Stimulated activated CD4-positive, alpha-beta T cell treated with anti-CD3 and anti-CD28 coated beads, Interleukin-2, amount 100 ng/mL, for 4 hours (primary cell): Measurements from ENCODE around the gene SLC7A6.

Experiments
- DNase-seq: peaks from one replicate; pipeline ENCODE4 v3.0.0-alpha.2; 2020; ENCODE audit warnings: low read depth

SLC7A6 gene

DNA sequence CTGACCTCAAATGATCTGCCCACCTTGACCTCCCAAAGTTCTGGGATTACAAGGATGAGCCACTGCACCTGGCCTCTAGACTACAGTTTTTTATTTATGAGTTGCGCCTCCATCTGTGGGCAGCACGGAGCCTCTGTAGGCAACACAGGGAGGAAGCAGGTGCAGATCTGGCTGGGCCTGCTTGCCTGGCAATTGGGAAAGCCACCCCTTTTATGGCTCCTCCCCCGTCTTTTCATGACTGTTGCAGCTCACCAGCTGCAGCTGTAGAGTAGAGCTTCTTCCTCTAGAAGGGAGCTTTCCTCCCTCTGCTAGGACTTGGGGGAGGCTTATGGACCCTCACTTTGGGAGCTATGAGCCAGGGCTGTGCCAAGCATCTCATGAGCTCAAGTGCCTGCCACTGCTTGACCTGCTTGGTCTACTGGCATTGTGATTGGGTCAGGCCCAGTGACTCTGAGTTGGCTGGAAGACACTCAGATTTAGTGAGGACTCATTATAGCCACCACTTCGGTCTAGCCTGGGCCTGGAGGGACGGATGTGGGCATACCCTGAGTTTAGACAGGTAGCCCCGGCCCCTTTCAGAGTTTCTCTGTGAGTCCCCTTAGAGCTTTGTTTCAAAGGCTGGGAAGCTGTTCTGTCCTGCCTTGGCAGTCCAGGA is 6.9 kb upstream of the SLC7A6 start:
- no peak for DNase-seq

GRCh38 chr16:68257906-68258800 is 6.2 kb upstream of the SLC7A6 start:
- DNase-seq: no peak

DNA sequence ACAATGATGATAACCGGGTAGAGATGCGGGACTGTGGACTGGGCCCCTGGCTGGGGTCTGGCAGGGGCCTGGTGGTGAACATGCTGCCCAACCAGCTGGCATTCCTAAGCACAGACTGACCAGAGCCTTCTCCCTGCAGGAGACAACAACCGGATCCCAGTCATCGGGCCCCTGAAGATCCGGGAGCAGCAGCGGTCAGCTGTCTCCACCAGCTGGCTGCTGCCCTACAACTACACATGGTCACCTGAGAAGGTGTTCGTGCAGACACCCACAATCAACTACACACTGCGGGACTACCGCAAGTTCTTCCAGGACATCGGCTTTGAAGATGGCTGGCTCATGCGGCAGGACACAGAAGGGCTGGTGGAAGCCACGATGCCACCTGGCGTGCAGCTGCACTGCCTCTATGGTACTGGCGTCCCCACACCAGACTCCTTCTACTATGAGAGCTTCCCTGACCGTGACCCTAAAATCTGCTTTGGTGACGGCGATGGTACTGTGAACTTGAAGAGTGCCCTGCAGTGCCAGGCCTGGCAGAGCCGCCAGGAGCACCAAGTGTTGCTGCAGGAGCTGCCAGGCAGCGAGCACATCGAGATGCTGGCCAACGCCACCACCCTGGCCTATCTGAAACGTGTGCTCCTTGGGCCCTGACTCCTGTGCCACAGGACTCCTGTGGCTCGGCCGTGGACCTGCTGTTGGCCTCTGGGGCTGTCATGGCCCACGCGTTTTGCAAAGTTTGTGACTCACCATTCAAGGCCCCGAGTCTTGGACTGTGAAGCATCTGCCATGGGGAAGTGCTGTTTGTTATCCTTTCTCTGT is 5.1 kb upstream of the SLC7A6 start:
- DNase-seq: no peak

- no peak for DNase-seq
Measured at GRCh38 chr16:68263559-68264127, 683 bp upstream of the SLC7A6 start.

DNA sequence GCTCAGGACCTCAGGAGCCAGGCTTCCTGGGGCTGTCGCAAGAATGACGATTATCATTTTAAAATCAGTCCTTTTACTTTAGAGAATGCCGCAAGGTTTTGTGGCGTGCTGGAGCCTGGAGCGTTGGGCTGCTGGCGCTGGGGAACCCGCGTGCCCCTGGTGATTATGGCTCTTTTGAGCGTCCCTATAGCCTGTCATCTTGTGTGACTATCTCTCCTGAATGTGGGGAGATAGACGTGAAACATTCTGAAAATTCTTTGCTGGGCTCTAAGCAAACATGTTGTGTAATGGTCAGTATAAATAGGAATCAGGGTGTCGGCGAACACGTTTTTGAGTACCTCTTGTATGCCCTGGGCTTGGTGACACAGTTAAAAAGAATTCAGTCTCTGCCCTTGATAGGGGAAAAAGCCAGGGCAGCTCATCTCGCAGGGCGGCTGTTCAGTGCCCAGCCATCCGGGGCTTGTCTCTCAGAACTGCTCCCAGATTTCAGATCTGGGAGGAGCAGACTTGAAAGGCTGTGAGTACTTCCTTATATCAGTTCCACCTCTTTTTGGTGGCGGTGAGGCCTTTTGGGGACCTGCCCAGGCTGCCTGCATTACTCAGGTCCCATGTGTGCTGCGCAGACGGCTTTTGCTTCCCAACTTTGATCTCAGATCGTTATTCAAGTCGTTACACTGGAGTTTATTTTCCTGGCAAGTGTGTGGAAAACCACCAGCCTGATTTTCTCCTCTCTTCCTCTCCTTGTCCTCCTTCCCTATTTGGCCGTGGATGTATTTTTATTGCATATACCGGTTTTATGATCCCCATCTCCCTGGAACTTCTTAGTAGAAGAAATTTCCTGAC is 973 bp downstream of the SLC7A6 start:
- DNase-seq: peak; percentile 34

DNA sequence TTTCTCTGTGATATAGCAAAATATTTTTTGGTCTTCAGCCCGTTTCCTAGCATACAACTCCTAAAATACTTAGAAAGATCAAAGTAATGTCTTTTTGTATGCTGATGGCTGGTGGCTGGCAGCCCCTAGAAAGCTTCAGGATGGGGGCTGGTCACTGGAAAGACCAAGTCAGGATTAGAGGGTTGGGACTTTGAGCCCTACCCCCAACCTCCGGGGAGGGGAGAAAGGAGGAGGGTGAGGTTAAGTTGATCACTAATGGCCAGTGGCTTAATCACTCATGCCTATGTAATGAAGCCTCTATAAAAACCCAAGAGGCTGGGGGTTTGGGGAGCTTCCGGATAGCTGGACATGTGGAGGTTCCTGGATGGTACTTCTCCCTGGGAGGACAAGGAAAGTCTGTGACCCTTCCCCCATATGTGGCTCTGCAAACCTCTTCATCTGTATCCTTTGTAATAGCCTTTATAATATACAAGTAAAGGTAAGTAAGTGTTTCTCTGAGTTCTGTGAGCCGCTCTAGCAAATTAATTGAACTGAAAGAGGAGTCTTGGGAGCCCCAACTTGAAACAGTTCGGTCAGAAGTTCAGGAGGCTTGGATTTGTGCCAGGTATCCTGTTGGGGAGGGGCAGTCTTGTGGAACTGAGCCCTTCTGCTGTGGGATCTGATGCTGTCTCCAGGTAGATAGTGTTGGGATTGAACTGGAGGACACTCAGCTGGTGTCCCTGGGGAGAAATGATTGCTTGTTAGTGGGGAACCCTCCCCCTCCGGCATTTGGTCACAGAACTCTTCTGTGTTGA is 3.5 kb downstream of the SLC7A6 start:
- no peak for DNase-seq

GRCh38 chr16:68269793-68270192 is 5.5 kb downstream of the SLC7A6 start:
- no peak for DNase-seq

DNA sequence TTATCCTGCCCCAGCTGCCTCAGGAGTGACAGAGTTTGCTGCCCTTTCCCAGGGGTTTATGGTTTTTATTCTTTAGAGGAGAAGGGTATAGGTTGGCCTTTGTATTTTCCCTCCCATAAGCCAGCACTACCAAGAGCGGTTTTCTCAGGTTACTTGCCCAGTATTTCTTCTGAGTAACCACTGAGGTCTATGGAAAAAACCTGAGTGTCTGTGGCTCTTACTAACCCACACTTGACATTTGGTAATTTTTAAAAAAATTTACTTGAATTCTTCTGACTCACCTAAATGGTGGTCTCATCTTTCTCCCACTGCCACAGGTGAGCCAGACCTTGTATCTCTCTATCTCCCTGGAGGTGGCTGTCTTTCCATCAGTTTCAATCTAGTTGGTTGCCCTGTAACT is 6.0 kb downstream of the SLC7A6 start:
- no peak for DNase-seq

- peak; percentile 29 for DNase-seq
Measured at GRCh38 chr16:68272507-68273209, 8.3 kb downstream of the SLC7A6 start.

GRCh38 chr16:68273459-68273858 is 9.1 kb downstream of the SLC7A6 start:
- no peak for DNase-seq

- DNase-seq: no peak
Measured at GRCh38 chr16:68273896-68274295, 9.6 kb downstream of the SLC7A6 start.

DNA sequence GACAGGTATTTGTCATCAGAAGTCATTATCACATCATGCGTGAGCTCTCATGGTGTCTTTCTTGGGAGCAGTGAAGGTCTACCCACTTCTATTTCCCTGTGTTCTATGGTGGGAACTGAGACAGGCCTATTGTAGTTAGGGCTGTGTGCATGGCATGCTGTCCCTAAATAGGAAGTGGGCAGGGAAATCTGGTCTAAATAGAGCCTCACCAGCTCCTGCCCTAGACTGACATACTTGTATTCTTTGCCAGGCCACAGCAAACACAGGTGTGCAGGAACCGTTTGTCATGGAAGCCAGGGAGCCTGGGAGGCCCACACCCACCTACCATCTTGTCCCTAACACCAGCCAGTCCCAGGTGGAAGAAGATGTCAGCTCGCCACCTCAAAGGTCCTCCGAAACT is 10.1 kb downstream of the SLC7A6 start:
- DNase-seq: no peak

DNA sequence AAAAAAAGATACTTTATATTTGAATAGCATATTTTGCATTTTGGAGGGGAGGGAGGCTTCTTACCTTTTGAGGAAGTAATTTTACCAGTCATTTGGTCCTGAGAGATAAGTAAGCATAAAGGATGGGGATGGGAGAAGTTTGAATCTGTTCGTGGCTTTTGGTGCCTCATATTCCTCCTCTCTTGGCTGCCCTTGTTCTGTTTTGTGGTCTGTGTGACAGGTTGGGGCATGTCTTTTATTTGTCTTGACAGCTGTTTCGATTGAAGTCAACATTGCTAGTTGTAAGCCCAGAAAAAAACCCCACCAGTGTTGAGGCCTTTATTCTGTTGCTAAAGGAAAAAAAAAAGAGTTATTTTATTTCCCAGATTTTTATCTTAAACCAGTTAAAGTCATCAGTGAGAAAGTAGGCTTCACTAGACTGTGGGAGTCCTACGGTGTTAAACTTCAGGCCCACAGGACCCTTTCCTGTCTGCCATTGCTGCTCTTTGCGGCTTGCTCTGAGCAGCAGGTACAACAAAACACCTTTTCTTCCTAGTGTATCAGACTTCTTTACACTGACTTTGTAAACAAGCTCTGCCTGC is 11.4 kb downstream of the SLC7A6 start:
- no peak for DNase-seq

DNA sequence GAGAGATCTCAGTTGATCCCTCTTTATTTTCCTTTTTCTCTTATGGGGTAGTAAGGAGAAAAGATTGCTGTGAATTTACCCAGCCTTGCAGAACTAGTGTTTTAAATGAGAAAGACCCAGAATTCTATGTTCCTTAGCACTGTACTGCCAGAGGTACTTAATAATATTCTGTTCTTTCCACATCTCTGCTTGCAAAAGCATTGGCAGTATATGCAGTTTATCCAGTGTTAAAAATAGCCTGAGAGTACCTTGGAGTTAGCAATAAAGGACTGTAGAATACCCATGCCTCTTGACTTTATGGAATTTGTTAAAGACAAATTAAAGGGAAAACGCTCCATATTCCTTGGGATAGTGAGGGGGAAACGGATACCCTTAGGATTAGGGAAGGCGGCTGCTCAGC is 11.9 kb downstream of the SLC7A6 start:
- no peak for DNase-seq

DNA sequence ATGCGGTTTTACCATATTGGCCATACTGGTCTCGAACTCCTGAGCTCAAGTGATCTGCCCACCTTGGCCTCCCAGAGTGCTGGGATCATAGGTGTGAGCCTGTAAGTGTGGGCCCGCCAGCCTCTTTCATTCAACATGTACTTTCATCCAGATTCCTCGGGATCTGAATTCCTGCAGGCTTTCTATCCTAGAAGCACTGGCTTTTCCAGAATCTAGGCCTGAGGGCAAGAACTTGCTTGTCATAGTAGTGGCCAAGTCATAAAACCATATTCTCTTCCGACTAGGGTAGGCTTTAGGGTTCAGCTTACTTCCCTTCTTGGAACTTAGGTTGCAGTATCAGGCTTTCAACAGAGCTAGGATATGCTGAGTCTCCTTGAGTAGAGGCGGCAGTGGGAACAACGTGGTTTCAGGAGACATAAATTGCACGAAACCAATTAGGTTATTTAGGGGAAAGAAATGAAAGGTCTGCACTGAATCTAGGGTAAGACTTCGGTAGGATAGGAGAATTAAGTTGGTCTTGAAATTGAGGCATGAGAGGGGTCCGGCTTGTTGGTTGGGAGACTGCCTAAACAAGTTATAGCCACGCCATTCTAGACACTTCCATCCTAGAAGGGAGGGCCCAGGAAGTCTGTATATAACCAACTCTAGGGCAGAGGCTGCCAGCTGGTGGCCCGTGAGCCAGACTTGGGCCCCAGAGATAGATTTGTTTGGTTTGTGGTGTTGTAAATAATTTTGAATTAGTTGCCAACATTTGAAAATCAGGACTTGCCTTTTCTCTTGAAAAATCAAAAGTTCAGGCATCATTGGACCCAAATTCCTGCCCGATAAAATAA is 15.6 kb downstream of the SLC7A6 start:
- DNase-seq: no peak

DNA sequence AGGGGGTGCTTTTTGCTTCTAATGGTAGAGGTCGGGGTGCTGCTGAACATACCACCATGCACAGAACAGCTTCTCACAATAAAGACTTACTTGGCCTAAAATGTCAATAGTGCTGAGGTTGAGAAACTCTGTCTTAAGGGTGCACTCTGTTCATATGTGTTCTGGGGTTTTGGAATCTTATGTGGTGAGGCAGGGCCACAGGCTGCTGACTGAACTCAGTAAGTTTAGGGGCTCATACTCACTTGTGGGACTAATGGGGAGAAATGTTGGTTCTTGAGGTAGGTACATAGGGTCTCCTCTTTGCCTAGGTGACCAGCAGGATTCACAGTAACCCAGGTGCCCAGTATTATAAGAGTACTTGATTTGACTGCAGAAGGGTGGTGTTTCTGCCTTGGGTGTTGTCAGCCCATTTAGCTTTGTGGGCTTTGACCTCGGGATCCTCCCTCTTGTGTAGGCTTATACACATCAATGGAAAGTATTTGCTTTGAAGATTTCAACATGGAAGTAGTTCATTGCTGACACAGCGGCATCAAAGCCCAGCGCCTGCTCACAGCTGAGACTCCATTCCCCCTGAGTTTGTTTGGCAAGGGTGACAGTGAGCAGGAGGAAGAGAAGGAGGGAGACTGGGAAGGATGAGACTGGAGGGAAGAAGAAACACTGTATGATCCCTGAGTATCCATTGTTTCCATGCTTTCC is 17.2 kb downstream of the SLC7A6 start:
- DNase-seq: no peak

DNA sequence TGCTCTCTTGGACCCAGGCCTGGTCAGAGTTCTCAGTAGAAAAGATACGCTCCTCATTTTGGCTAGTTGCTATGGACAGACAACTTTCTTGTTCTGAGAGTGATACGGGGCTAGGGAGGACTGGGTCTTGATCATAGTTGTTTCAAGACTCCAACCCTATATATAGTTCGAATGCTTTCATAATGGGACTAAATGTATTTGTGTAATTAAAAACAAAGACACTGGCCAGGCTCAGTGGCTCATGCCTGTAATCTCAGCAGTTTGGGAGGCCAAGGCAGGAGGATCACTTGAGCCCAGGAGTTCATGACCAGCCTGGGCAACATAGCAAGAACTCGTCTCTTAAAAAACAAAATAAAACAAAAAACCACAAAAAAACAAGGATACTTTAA is 17.7 kb downstream of the SLC7A6 start:
- no peak for DNase-seq

GRCh38 chr16:68283346-68283745 is 19.0 kb downstream of the SLC7A6 start:
- no peak for DNase-seq
